ENCODE data around the gene ARHGAP23.
A peak's percentile ranks its signal among the peaks of the same experiment; 100 is the strongest.

The ARHGAP23 gene

GRCh38 chr17:38460716-38461630 is 32.7 kb downstream of the ARHGAP23 start:
- Histone ChIP-seq H3K27ac (ENCODE audit: low read depth, low read length) (no peak overlapping the region), H3K4me3 (ENCODE audit: low read depth in 1 of 2, low read length in 2 of 2) (no peak overlapping the region), H3K9ac (ENCODE audit: low read depth in 1 of 2, low read length in 2 of 2) (no peak overlapping the region), H3K9me3 (ENCODE audit: control insufficient read depth in 1 of 2, low read length in 2 of 2) (no peaks in the 10 kb centered on the region), H3K36me3 (ENCODE audit: control insufficient read depth in 1 of 2, insufficient read depth in 2 of 2, low read length in 2 of 2) (peaks cover 0 to 5% of the 10 kb centered on the region in 2 donors), H3K4me1 (ENCODE audit: control insufficient read depth in 1 of 2, insufficient read depth in 2 of 2, low read length in 2 of 2) (peaks cover 0 to 4% of the 10 kb centered on the region in 2 donors), H3K27me3 (ENCODE audit: control insufficient read depth in 1 of 2, insufficient read depth in 2 of 2, low read length in 2 of 2) (no peaks in the 10 kb centered on the region)

DNA sequence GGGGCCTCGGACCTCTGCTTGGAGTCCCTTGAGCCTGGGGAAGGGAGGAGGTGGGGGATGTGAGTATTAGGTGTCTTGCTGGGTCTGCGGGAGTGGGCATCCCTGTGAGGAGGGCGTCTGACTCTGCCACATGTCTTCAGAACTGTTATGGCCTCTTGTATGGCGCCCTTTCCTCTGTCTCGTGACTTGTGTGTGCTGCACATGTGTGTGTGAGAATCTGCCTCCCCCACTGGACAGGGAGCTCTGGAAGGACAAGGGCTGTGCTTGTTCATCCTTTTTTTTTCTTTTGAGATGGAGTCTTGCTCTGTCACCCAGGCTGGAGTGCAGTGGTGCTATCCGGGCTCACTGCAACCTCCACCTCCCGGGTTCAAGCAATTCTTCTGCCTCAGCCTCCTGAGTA is 33.4 kb downstream of the ARHGAP23 start:
- H3K27me3 ChIP-seq (ENCODE audit: control insufficient read depth in 1 of 2, insufficient read depth in 2 of 2, low read length in 2 of 2): no peaks in the 10 kb centered on the region
- no peak overlapping the region for H3K9ac ChIP-seq (ENCODE audit: low read depth in 1 of 2, low read length in 2 of 2)
- peaks cover 0 to 4% of the 10 kb centered on the region in 2 donors for H3K4me1 ChIP-seq (ENCODE audit: control insufficient read depth in 1 of 2, insufficient read depth in 2 of 2, low read length in 2 of 2)
- no peaks in the 10 kb centered on the region for H3K9me3 ChIP-seq (ENCODE audit: control insufficient read depth in 1 of 2, low read length in 2 of 2)
- peaks cover 0 to 5% of the 10 kb centered on the region in 2 donors for H3K36me3 ChIP-seq (ENCODE audit: control insufficient read depth in 1 of 2, insufficient read depth in 2 of 2, low read length in 2 of 2)
- H3K4me3 ChIP-seq (ENCODE audit: low read depth in 1 of 2, low read length in 2 of 2): no peak overlapping the region
- H3K27ac ChIP-seq (ENCODE audit: low read depth, low read length): no peak overlapping the region

GRCh38 chr17:38463451-38463858 is 35.2 kb downstream of the ARHGAP23 start:
- Histone ChIP-seq H3K4me1 (ENCODE audit: control insufficient read depth in 1 of 2, insufficient read depth in 2 of 2, low read length in 2 of 2) (peaks cover 0 to 4% of the 10 kb centered on the region in 2 donors), H3K27me3 (ENCODE audit: control insufficient read depth in 1 of 2, insufficient read depth in 2 of 2, low read length in 2 of 2) (no peaks in the 10 kb centered on the region), H3K36me3 (ENCODE audit: control insufficient read depth in 1 of 2, insufficient read depth in 2 of 2, low read length in 2 of 2) (peaks cover 3 to 5% of the 10 kb centered on the region in 2 donors), H3K27ac (ENCODE audit: low read depth, low read length) (no peak overlapping the region), H3K9ac (ENCODE audit: low read depth in 1 of 2, low read length in 2 of 2) (no peak overlapping the region), H3K4me3 (ENCODE audit: low read depth in 1 of 2, low read length in 2 of 2) (no peak overlapping the region), H3K9me3 (ENCODE audit: control insufficient read depth in 1 of 2, low read length in 2 of 2) (no peaks in the 10 kb centered on the region)

DNA sequence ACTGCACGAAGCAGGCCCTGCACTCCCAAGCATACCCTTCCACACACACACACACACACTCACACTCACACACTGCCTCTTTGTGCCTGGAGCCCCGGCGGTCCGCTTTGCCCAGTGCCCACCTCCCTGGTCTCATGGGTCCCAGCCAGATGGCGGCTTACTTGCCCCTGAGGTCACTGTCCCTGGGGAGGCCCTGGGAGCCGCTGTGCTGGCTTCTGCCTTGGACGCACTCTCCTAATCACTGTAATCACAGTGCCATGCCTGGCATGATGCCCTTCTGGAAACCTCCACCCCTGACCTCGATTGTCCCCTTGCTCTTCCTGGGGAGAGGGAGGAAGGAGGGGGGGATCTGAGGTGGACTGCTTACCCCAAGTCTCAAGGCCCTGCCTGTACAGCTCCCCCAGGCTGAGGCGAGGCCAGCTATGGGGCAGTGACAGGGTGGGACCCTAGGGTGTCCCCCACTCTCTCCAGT is 36.0 kb downstream of the ARHGAP23 start:
- no peak overlapping the region for H3K4me3 ChIP-seq (ENCODE audit: low read depth in 1 of 2, low read length in 2 of 2)
- H3K36me3 ChIP-seq (ENCODE audit: control insufficient read depth in 1 of 2, insufficient read depth in 2 of 2, low read length in 2 of 2): peaks cover 0 to 3% of the 10 kb centered on the region in 2 donors
- no peaks in the 10 kb centered on the region for H3K27me3 ChIP-seq (ENCODE audit: control insufficient read depth in 1 of 2, insufficient read depth in 2 of 2, low read length in 2 of 2)
- H3K27ac ChIP-seq (ENCODE audit: low read depth, low read length): peak overlapping the region; percentile 75
- no peaks in the 10 kb centered on the region for H3K9me3 ChIP-seq (ENCODE audit: control insufficient read depth in 1 of 2, low read length in 2 of 2)
- peaks cover 0 to 4% of the 10 kb centered on the region in 2 donors for H3K4me1 ChIP-seq (ENCODE audit: control insufficient read depth in 1 of 2, insufficient read depth in 2 of 2, low read length in 2 of 2)
- H3K9ac ChIP-seq (ENCODE audit: low read depth in 1 of 2, low read length in 2 of 2): no peak overlapping the region

GRCh38 chr17:38464723-38465390 is 36.6 kb downstream of the ARHGAP23 start:
- peaks cover 0 to 4% of the 10 kb centered on the region in 2 donors for H3K4me1 ChIP-seq (ENCODE audit: control insufficient read depth in 1 of 2, insufficient read depth in 2 of 2, low read length in 2 of 2)
- peak overlapping the region in 1 of 2 donors; percentile 32 for H3K9ac ChIP-seq (ENCODE audit: low read depth in 1 of 2, low read length in 2 of 2)
- peaks cover 0 to 3% of the 10 kb centered on the region in 2 donors for H3K36me3 ChIP-seq (ENCODE audit: control insufficient read depth in 1 of 2, insufficient read depth in 2 of 2, low read length in 2 of 2)
- H3K27ac ChIP-seq (ENCODE audit: low read depth, low read length): peak overlapping the region; percentile 75
- no peaks in the 10 kb centered on the region for H3K9me3 ChIP-seq (ENCODE audit: control insufficient read depth in 1 of 2, low read length in 2 of 2)
- peak overlapping the region in 1 of 2 donors; percentile 43 for H3K4me3 ChIP-seq (ENCODE audit: low read depth in 1 of 2, low read length in 2 of 2)
- H3K27me3 ChIP-seq (ENCODE audit: control insufficient read depth in 1 of 2, insufficient read depth in 2 of 2, low read length in 2 of 2): no peaks in the 10 kb centered on the region

GRCh38 chr17:38465391-38466345 is 37.4 kb downstream of the ARHGAP23 start:
- Histone ChIP-seq H3K9me3 (ENCODE audit: control insufficient read depth in 1 of 2, low read length in 2 of 2) (no peaks in the 10 kb centered on the region), H3K9ac (ENCODE audit: low read depth in 1 of 2, low read length in 2 of 2) (no peak overlapping the region), H3K4me3 (ENCODE audit: low read depth in 1 of 2, low read length in 2 of 2) (peak overlapping the region in 1 of 2 donors; percentile 43), H3K4me1 (ENCODE audit: control insufficient read depth in 1 of 2, insufficient read depth in 2 of 2, low read length in 2 of 2) (peaks cover 0 to 4% of the 10 kb centered on the region in 2 donors), H3K27ac (ENCODE audit: low read depth, low read length) (peak overlapping the region; percentile 73), H3K36me3 (ENCODE audit: control insufficient read depth in 1 of 2, insufficient read depth in 2 of 2, low read length in 2 of 2) (peaks cover 0 to 3% of the 10 kb centered on the region in 2 donors), H3K27me3 (ENCODE audit: control insufficient read depth in 1 of 2, insufficient read depth in 2 of 2, low read length in 2 of 2) (no peaks in the 10 kb centered on the region)

DNA sequence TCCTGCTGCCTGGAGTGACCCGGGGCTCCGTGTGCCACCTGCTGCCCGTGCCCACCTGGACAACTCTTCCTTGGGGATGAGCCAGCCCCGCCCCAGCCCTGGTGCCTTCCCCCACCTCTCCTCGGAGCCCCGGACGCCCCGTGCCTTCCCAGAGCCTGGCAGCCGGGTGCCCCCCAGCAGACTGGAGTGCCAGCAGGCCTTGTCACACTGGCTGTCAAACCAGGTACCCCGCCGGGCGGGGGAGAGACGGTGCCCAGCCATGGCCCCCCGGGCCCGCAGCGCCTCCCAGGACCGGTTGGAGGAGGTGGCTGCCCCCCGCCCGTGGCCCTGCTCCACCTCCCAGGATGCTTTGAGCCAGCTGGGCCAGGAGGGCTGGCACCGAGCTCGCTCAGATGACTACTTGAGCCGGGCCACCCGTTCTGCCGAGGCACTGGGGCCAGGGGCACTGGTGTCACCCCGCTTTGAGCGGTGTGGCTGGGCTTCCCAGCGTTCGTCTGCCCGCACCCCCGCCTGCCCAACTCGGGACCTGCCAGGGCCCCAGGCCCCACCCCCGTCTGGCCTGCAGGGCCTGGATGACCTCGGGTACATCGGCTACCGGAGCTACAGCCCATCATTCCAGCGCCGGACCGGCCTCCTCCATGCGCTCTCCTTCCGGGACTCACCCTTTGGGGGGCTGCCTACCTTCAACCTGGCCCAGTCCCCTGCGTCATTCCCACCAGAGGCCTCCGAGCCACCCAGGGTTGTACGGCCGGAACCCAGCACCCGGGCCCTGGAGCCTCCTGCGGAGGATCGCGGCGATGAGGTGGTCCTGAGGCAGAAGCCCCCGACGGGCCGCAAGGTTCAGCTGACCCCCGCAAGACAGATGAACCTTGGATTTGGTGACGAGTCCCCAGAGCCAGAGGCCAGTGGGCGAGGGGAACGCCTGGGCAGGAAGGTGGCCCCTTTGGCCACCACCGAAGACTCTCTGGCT is 38.4 kb downstream of the ARHGAP23 start:
- Histone ChIP-seq H3K4me1 (ENCODE audit: control insufficient read depth in 1 of 2, insufficient read depth in 2 of 2, low read length in 2 of 2) (peaks cover 0 to 4% of the 10 kb centered on the region in 2 donors), H3K27me3 (ENCODE audit: control insufficient read depth in 1 of 2, insufficient read depth in 2 of 2, low read length in 2 of 2) (no peaks in the 10 kb centered on the region), H3K4me3 (ENCODE audit: low read depth in 1 of 2, low read length in 2 of 2) (no peak overlapping the region), H3K9me3 (ENCODE audit: control insufficient read depth in 1 of 2, low read length in 2 of 2) (no peaks in the 10 kb centered on the region), H3K9ac (ENCODE audit: low read depth in 1 of 2, low read length in 2 of 2) (no peak overlapping the region), H3K36me3 (ENCODE audit: control insufficient read depth in 1 of 2, insufficient read depth in 2 of 2, low read length in 2 of 2) (peaks cover 0 to 3% of the 10 kb centered on the region in 2 donors), H3K27ac (ENCODE audit: low read depth, low read length) (no peak overlapping the region)

GRCh38 chr17:38467491-38467890 is 39.2 kb downstream of the ARHGAP23 start:
- H3K36me3 ChIP-seq (ENCODE audit: control insufficient read depth in 1 of 2, insufficient read depth in 2 of 2, low read length in 2 of 2): peaks cover 0 to 3% of the 10 kb centered on the region in 2 donors

DNA sequence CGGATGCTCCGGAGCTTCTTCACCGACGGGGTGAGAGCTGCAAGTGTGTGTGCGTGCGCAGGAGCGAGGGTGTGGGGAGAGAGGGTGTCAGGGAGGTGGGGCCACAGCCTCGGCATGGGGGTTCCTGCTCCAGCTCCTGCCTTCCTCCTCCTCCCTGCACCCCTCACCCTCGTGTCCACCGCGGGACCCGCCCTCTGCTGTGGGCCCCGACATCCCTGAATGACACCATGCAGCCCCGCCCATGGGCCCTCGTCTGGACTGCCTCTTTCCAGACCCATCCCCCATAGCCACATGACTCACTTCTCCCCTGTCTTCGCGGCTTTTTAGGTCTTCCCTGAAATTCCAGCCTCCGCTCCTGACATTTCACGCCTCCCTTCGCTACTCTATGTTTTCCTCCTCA is 41.6 kb downstream of the ARHGAP23 start:
- Histone ChIP-seq H3K4me3 (ENCODE audit: low read depth in 1 of 2, low read length in 2 of 2) (no peak overlapping the region), H3K27me3 (ENCODE audit: control insufficient read depth in 1 of 2, insufficient read depth in 2 of 2, low read length in 2 of 2) (no peaks in the 10 kb centered on the region), H3K9me3 (ENCODE audit: control insufficient read depth in 1 of 2, low read length in 2 of 2) (no peaks in the 10 kb centered on the region), H3K36me3 (ENCODE audit: control insufficient read depth in 1 of 2, insufficient read depth in 2 of 2, low read length in 2 of 2) (peaks cover 0 to 3% of the 10 kb centered on the region in 2 donors), H3K4me1 (ENCODE audit: control insufficient read depth in 1 of 2, insufficient read depth in 2 of 2, low read length in 2 of 2) (no peaks in the 10 kb centered on the region), H3K27ac (ENCODE audit: low read depth, low read length) (no peak overlapping the region), H3K9ac (ENCODE audit: low read depth in 1 of 2, low read length in 2 of 2) (no peak overlapping the region)

More at GRCh38 chr17:38467491-38467890, 39.2 kb downstream of the ARHGAP23 start:
- H3K4me3 ChIP-seq (ENCODE audit: low read depth in 1 of 2, low read length in 2 of 2): no peak overlapping the region
- H3K9ac ChIP-seq (ENCODE audit: low read depth in 1 of 2, low read length in 2 of 2): no peak overlapping the region
- H3K4me1 ChIP-seq (ENCODE audit: control insufficient read depth in 1 of 2, insufficient read depth in 2 of 2, low read length in 2 of 2): peaks cover 0 to 4% of the 10 kb centered on the region in 2 donors
- no peaks in the 10 kb centered on the region for H3K27me3 ChIP-seq (ENCODE audit: control insufficient read depth in 1 of 2, insufficient read depth in 2 of 2, low read length in 2 of 2)
- H3K9me3 ChIP-seq (ENCODE audit: control insufficient read depth in 1 of 2, low read length in 2 of 2): no peaks in the 10 kb centered on the region
- no peak overlapping the region for H3K27ac ChIP-seq (ENCODE audit: low read depth, low read length)
